H9 (cell line): ENCODE results near the gene ATAT1. TPM values are rescaled to one million over a fixed set of nuclear protein-coding genes. Genes with fewer than 3 reads are reported as not detected.
A peak's percentile ranks its signal among the peaks of the same experiment; 100 is the strongest.

Source experiments
- DNase-seq: peaks from one replicate; pipeline ENCODE4 v3.0.0-alpha.2; 2017
- H2AFZ ChIP-seq: one replicate; pipeline ENCODE4 v1.6.1; 2013; ENCODE audit warnings: mild to moderate bottlenecking, low read length, control low read depth, moderate library complexity
- H2AK5ac ChIP-seq: 2 replicates; pipeline ENCODE4 v1.6.1; 2013; ENCODE audit warnings: low read length, control low read depth, mixed read lengths; ENCODE audit not compliant: insufficient read length
- H2BK120ac ChIP-seq: one replicate; pipeline ENCODE4 v1.6.1; 2013; ENCODE audit warnings: low read depth, mild to moderate bottlenecking, low read length, control low read depth, inconsistent platforms; ENCODE audit not compliant: poor library complexity, severe bottlenecking
- H2BK12ac ChIP-seq: 2 replicates; pipeline ENCODE4 v1.6.1; 2013; ENCODE audit warnings: low read length, control low read depth, mixed read lengths, low read depth; ENCODE audit not compliant: insufficient read length
- H2BK15ac ChIP-seq: 2 replicates; pipeline ENCODE4 v1.6.1; 2013; ENCODE audit warnings: low read depth, low read length, control low read depth
- H2BK20ac ChIP-seq: one replicate; pipeline ENCODE4 v1.6.1; 2013; ENCODE audit warnings: low read depth, mild to moderate bottlenecking, low read length, control low read depth, inconsistent platforms; ENCODE audit not compliant: poor library complexity, severe bottlenecking
- H2BK5ac ChIP-seq: 2 replicates; pipeline ENCODE4 v1.6.1; 2013; ENCODE audit warnings: low read length, control low read depth, mixed read lengths; ENCODE audit not compliant: insufficient read length
- H3K14ac ChIP-seq: 2 replicates; pipeline ENCODE4 v1.6.1; 2013; ENCODE audit warnings: low read length, control low read depth; ENCODE audit not compliant: insufficient read depth
- H3K18ac ChIP-seq: 2 replicates; pipeline ENCODE4 v1.6.1; 2013; ENCODE audit warnings: low read depth, mild to moderate bottlenecking, mixed read lengths, low read length, control low read depth; ENCODE audit not compliant: insufficient read length
- H3K23ac ChIP-seq: 2 replicates; pipeline ENCODE4 v1.6.1; 2013; ENCODE audit warnings: low read length, control low read depth, mixed read lengths, low read depth; ENCODE audit not compliant: insufficient read length
- H3K23me2 ChIP-seq: 2 replicates; pipeline ENCODE4 v1.6.1; 2013; ENCODE audit warnings: low read depth, mild to moderate bottlenecking, mixed read lengths, low read length, control low read depth; ENCODE audit not compliant: insufficient read length, poor library complexity, severe bottlenecking
- H3K27ac ChIP-seq: 2 replicates; pipeline ENCODE4 v1.5.1; 2013; ENCODE audit warnings: low read length, control low read depth, mixed read lengths, low read depth; ENCODE audit not compliant: insufficient read length
- H3K27me3 ChIP-seq: 2 replicates; pipeline ENCODE4 v1.6.1; 2013; ENCODE audit warnings: low read length, control low read depth, inconsistent platforms; ENCODE audit not compliant: insufficient read depth
- H3K4ac ChIP-seq: 2 replicates; pipeline ENCODE4 v1.6.1; 2013; ENCODE audit warnings: low read depth, mild to moderate bottlenecking, control low read depth, inconsistent platforms, low read length, moderate library complexity
- H3K4me1 ChIP-seq: 2 replicates; pipeline ENCODE4 v1.6.1; 2013; ENCODE audit warnings: low read length, control low read depth, inconsistent platforms; ENCODE audit not compliant: insufficient read depth
- H3K4me2 ChIP-seq: 2 replicates; pipeline ENCODE4 v1.6.1; 2013; ENCODE audit warnings: low read length, control low read depth, mixed read lengths; ENCODE audit not compliant: insufficient read length, insufficient read depth
- H3K56ac ChIP-seq: 2 replicates; pipeline ENCODE4 v1.6.1; 2013; ENCODE audit warnings: low read depth, mild to moderate bottlenecking, mixed read lengths, low read length, control low read depth; ENCODE audit not compliant: insufficient read length
- H3K79me1 ChIP-seq: 2 replicates; pipeline ENCODE4 v1.6.1; 2013; ENCODE audit warnings: low read depth, mild to moderate bottlenecking, moderate library complexity, low read length, control low read depth, inconsistent platforms; ENCODE audit not compliant: insufficient read depth, poor library complexity, severe bottlenecking
- H3K79me2 ChIP-seq: 2 replicates; pipeline ENCODE4 v1.6.1; 2013; ENCODE audit warnings: low read length, control low read depth, inconsistent platforms; ENCODE audit not compliant: insufficient read depth
- H3K9ac ChIP-seq: 2 replicates; pipeline ENCODE4 v1.6.1; 2013; ENCODE audit warnings: low read length, control low read depth, mixed read lengths; ENCODE audit not compliant: insufficient read length; ENCODE audit errors: extremely low read depth
- H3K9me3 ChIP-seq: one replicate; pipeline ENCODE4 v1.6.1; 2013; ENCODE audit warnings: low read depth, low read length, inconsistent platforms; ENCODE audit not compliant: control insufficient read depth
- H3T11ph ChIP-seq: one replicate; pipeline ENCODE4 v1.6.1; 2013; ENCODE audit warnings: mild to moderate bottlenecking, low read length, control low read depth, inconsistent platforms
- H4K20me1 ChIP-seq: one replicate; pipeline ENCODE4 v1.6.1; 2013; ENCODE audit not compliant: control insufficient read depth, insufficient read length, insufficient read depth
- H4K5ac ChIP-seq: 2 replicates; pipeline ENCODE4 v1.6.1; 2013; ENCODE audit warnings: low read depth, mild to moderate bottlenecking, mixed read lengths, low read length, control low read depth; ENCODE audit not compliant: insufficient read length
- H4K8ac ChIP-seq: replicated peaks from 2 replicates; pipeline ENCODE4 v1.6.1; 2013; ENCODE audit warnings: low read length, control low read depth, mixed read lengths, low read depth; ENCODE audit not compliant: insufficient read length
- H4K91ac ChIP-seq: 2 replicates; pipeline ENCODE4 v1.6.1; 2013; ENCODE audit warnings: low read depth, mild to moderate bottlenecking, moderate library complexity, mixed read lengths, low read length, control low read depth; ENCODE audit not compliant: insufficient read length
- H3K27ac Mint-ChIP-seq, 3 experiments: 2 replicates in 2 of 3; 3 replicates in 1 of 3; pipeline ENCODE4 v1.8.0; 2020 to 2021; ENCODE audit warnings: mixed read lengths in 3 of 3, mild to moderate bottlenecking in 1 of 3, moderate library complexity in 1 of 3
- H3K27me3 Mint-ChIP-seq: 2 replicates; pipeline ENCODE4 v1.8.0; 2021; ENCODE audit warnings: low read depth, mild to moderate bottlenecking, moderate library complexity, mixed read lengths
- H3K36me3 Mint-ChIP-seq, 3 experiments: 2 replicates in 2 of 3; 3 replicates in 1 of 3; pipeline ENCODE4 v1.8.0; 2020 to 2021; ENCODE audit warnings: low read depth in 3 of 3, mixed read lengths in 3 of 3; ENCODE audit not compliant: insufficient read depth in 1 of 3
- H3K4me1 Mint-ChIP-seq, 2 experiments: 2 replicates each; pipeline ENCODE4 v1.8.0; 2020; ENCODE audit warnings: mixed read lengths in 2 of 2
- H3K4me3 Mint-ChIP-seq, 2 experiments: 2 replicates in 1 of 2; 3 replicates in 1 of 2; pipeline ENCODE4 v1.8.0; 2020 to 2021; ENCODE audit warnings: mild to moderate bottlenecking in 2 of 2, mixed read lengths in 2 of 2, moderate library complexity in 1 of 2
- H3K9me3 Mint-ChIP-seq, 2 experiments: 2 replicates in 1 of 2; 3 replicates in 1 of 2; pipeline ENCODE4 v1.8.0; 2020; ENCODE audit warnings: mild to moderate bottlenecking in 2 of 2, mixed read lengths in 2 of 2, moderate library complexity in 1 of 2
- WGBS: extraction: QIAGEN DNeasy Blood & Tissue Kit; methylation state at CpG from one replicate; pipeline ENCODE4 v1.1.7; 2013; ENCODE audit warnings: missing lambda C conversion rate, low lambda C conversion rate, mixed read lengths; ENCODE audit not compliant: insufficient read length; ENCODE audit errors: extremely low coverage; 5-methylcytosine and 5-hydroxymethylcytosine counted together
- total RNA-seq: library from RNA; stranded (reverse); gene quantifications from 2 replicates; pipeline ENCODE4 v1.2.1, GENCODE V29; 2021
- TF ChIP-seq, protein P1 (sequence below): fragments of 200-600 bp; sonication (generic); conservative IDR thresholded peaks from 3 replicates; pipeline ENCODE4 v1.8.0; 2021; ENCODE audit warnings: antibody characterized with exemption, mild to moderate bottlenecking

The ATAT1 gene
- total RNA-seq, 1 experiment from 2014 or later, result 20.1 TPM

GRCh38 chr6:30644769-30645168 lies 18.1 kb downstream of the ATAT1 start:
- Histone ChIP-seq H3K4me2 (no peak overlapping the region), H3K79me2 (no peaks in the 10 kb centered on the region), H4K91ac (no peak overlapping the region), H3K9me3 (no peaks in the 10 kb centered on the region), H3K79me1 (peaks cover 2% of the 10 kb centered on the region), H2AK5ac (no peak overlapping the region), H2AFZ (no peak overlapping the region), H3K18ac (no peak overlapping the region), H3K23me2 (peaks cover 8% of the 10 kb centered on the region), H3K4ac (no peak overlapping the region), H2BK20ac (no peak overlapping the region), H3K27me3 (no peaks in the 10 kb centered on the region), H2BK12ac (no peak overlapping the region), H3T11ph (no peak overlapping the region), H4K5ac (no peak overlapping the region), H2BK5ac (no peak overlapping the region), H3K23ac (no peak overlapping the region), H3K9ac (no peak overlapping the region), H3K27ac (no peak overlapping the region), H4K8ac (no peak overlapping the region), H2BK15ac (no peak overlapping the region), H3K56ac (no peak overlapping the region), H4K20me1 (no peaks in the 10 kb centered on the region), H2BK120ac (no peak overlapping the region), H3K4me1 (no peaks in the 10 kb centered on the region), H3K14ac (no peak overlapping the region)
- H3K4me3 Mint-ChIP-seq, result no peak overlapping the region
- peaks cover 11 to 64% (median 56%) of the 10 kb centered on the region in 3 experiments for H3K36me3 Mint-ChIP-seq
- TF ChIP-seq, protein P1, sequence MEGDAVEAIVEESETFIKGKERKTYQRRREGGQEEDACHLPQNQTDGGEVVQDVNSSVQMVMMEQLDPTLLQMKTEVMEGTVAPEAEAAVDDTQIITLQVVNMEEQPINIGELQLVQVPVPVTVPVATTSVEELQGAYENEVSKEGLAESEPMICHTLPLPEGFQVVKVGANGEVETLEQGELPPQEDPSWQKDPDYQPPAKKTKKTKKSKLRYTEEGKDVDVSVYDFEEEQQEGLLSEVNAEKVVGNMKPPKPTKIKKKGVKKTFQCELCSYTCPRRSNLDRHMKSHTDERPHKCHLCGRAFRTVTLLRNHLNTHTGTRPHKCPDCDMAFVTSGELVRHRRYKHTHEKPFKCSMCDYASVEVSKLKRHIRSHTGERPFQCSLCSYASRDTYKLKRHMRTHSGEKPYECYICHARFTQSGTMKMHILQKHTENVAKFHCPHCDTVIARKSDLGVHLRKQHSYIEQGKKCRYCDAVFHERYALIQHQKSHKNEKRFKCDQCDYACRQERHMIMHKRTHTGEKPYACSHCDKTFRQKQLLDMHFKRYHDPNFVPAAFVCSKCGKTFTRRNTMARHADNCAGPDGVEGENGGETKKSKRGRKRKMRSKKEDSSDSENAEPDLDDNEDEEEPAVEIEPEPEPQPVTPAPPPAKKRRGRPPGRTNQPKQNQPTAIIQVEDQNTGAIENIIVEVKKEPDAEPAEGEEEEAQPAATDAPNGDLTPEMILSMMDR, result no peak
- H3K27me3 Mint-ChIP-seq, result no peaks in the 10 kb centered on the region
- no CpG with 5 or more reads among the region's 5 CpGs for WGBS
- no peak for DNase-seq
- peak overlapping the region in 1 of 3 experiments; percentile 25; a peak in 3 of 7 replicates for H3K27ac Mint-ChIP-seq
- H3K4me1 Mint-ChIP-seq, result peaks cover 14 to 17% of the 10 kb centered on the region in 2 experiments
- no peaks in the 10 kb centered on the region for H3K9me3 Mint-ChIP-seq
